Measurements from ENCODE around the gene FUT1. TPM values are rescaled to one million over a fixed set of nuclear protein-coding genes. Genes with fewer than 3 reads are reported as not detected.

FUT1 gene
- total RNA-seq, 1 donor from 2014 or later, result 5.7 TPM

- Mint-ChIP-seq H3K27ac (ENCODE audit: unreplicated experiment) (peak overlapping the region; percentile 72), H3K4me3 (ENCODE audit: unreplicated experiment) (peak overlapping the region; percentile 80), H3K9me3 (ENCODE audit: unreplicated experiment) (no peaks in the 10 kb centered on the region), H3K4me1 (ENCODE audit: unreplicated experiment) (peaks cover 45% of the 10 kb centered on the region), H3K36me3 (ENCODE audit: low read depth, unreplicated experiment) (peaks cover 42% of the 10 kb centered on the region), H3K27me3 (ENCODE audit: unreplicated experiment) (peaks cover 31% of the 10 kb centered on the region)
- no peak for DNase-seq (ENCODE audit: low spot score)
- TF ChIP-seq, protein P1, sequence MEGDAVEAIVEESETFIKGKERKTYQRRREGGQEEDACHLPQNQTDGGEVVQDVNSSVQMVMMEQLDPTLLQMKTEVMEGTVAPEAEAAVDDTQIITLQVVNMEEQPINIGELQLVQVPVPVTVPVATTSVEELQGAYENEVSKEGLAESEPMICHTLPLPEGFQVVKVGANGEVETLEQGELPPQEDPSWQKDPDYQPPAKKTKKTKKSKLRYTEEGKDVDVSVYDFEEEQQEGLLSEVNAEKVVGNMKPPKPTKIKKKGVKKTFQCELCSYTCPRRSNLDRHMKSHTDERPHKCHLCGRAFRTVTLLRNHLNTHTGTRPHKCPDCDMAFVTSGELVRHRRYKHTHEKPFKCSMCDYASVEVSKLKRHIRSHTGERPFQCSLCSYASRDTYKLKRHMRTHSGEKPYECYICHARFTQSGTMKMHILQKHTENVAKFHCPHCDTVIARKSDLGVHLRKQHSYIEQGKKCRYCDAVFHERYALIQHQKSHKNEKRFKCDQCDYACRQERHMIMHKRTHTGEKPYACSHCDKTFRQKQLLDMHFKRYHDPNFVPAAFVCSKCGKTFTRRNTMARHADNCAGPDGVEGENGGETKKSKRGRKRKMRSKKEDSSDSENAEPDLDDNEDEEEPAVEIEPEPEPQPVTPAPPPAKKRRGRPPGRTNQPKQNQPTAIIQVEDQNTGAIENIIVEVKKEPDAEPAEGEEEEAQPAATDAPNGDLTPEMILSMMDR (IDR thresholded peaks at IDR 0.05; ENCODE audit: unreplicated experiment), result no peak
Measured at GRCh38 chr19:48722196-48722708, 30.2 kb downstream of the FUT1 start.

GRCh38 chr19:48720613-48721296 lies 31.7 kb downstream of the FUT1 start:
- Mint-ChIP-seq H3K27ac (ENCODE audit: unreplicated experiment) (peak overlapping the region; percentile 36), H3K4me1 (ENCODE audit: unreplicated experiment) (peaks cover 37% of the 10 kb centered on the region), H3K36me3 (ENCODE audit: low read depth, unreplicated experiment) (peaks cover 34% of the 10 kb centered on the region), H3K9me3 (ENCODE audit: unreplicated experiment) (no peaks in the 10 kb centered on the region), H3K4me3 (ENCODE audit: unreplicated experiment) (peak overlapping the region; percentile 47), H3K27me3 (ENCODE audit: unreplicated experiment) (peaks cover 31% of the 10 kb centered on the region)
- TF ChIP-seq, protein P1 (IDR thresholded peaks at IDR 0.05; ENCODE audit: unreplicated experiment), result no peak
- DNase-seq (ENCODE audit: low spot score), result peak; percentile 49

DNA sequence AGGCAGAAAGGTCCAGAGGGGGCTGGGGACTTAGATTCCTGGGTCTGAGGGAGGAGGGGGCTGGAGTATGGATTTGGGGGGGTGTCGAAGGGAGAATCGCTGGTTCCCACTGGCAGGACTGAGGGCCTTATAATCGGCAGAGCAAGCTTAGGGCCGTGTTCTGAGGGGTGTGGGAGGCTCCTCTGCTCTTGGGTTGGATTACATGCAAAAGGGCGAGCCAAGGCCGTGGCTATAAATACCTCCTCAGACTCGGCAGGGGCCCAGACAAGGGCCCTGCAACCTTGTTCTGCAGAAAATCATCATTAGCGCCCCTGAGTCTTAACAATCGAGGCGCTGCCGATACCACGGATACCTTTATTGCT lies 32.2 kb downstream of the FUT1 start:
- no peak overlapping the region for H3K27ac Mint-ChIP-seq (ENCODE audit: unreplicated experiment)
- no peak overlapping the region for H3K4me3 Mint-ChIP-seq (ENCODE audit: unreplicated experiment)
- H3K27me3 Mint-ChIP-seq (ENCODE audit: unreplicated experiment), result peaks cover 28% of the 10 kb centered on the region
- H3K4me1 Mint-ChIP-seq (ENCODE audit: unreplicated experiment), result peaks cover 32% of the 10 kb centered on the region
- TF ChIP-seq, protein P1 (IDR thresholded peaks at IDR 0.05; ENCODE audit: unreplicated experiment), result no peak
- H3K9me3 Mint-ChIP-seq (ENCODE audit: unreplicated experiment), result no peaks in the 10 kb centered on the region
- no peak for DNase-seq (ENCODE audit: low spot score)
- H3K36me3 Mint-ChIP-seq (ENCODE audit: low read depth, unreplicated experiment), result peaks cover 29% of the 10 kb centered on the region

GRCh38 chr19:48719263-48720171 lies 32.9 kb downstream of the FUT1 start, which contains the start of gene MAMSTR:
TSS of gene MAMSTR (minus strand) at chr19:48719725. CDS start at chr19:48719031, 694 bp downstream.
- peaks cover 29% of the 10 kb centered on the region for H3K4me1 Mint-ChIP-seq (ENCODE audit: unreplicated experiment)
- TF ChIP-seq, protein P1 (IDR thresholded peaks at IDR 0.05; ENCODE audit: unreplicated experiment), result no peak

More at GRCh38 chr19:48719263-48720171, 32.9 kb downstream of the FUT1 start, which contains the start of gene MAMSTR:
- peaks cover 23% of the 10 kb centered on the region for H3K27me3 Mint-ChIP-seq (ENCODE audit: unreplicated experiment)
- H3K9me3 Mint-ChIP-seq (ENCODE audit: unreplicated experiment), result no peaks in the 10 kb centered on the region
- peaks cover 22% of the 10 kb centered on the region for H3K36me3 Mint-ChIP-seq (ENCODE audit: low read depth, unreplicated experiment)
- DNase-seq (ENCODE audit: low spot score), result no peak
- H3K27ac Mint-ChIP-seq (ENCODE audit: unreplicated experiment), result peak within 1 kb of the TSS; percentile 76
- peak within 1 kb of the TSS; percentile 72 for H3K4me3 Mint-ChIP-seq (ENCODE audit: unreplicated experiment)

Measured in endothelial cell (in vitro differentiated cells).